ENCODE results near the gene CCDC38. TPM values are rescaled to one million over a fixed set of nuclear protein-coding genes. Genes with fewer than 3 reads are reported as not detected.
"Not testable (repeated sequence)": the region's sequence is repeated elsewhere in the genome, so short reads cannot be mapped to it uniquely, and the experiment has no call there.

CCDC38 gene
- total and polyA plus RNA-seq, 9 donors, result 0.09 to 0.47 (median 0.18) TPM; not detected in 2

DNA sequence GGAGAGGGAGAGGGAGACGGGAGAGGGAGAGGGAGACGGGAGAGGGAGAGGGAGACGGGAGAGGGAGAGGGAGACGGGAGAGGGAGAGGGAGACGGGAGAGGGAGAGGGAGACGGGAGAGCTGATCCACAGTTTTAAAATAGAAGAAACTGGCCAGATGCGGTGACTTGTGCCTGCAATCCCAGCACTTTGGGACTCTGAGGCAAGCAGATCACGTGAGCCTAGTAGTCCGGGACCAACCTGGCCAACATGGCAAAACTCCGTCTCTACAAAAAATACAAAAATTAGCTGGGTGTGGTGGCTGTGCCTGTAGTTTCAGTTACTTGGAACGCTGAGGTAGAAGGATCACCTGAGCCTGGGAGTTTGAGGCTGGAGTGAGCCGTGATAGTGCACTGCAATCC lies 100.0 kb downstream of the CCDC38 start:
- not testable (repeated sequence) for H3K9me3 ChIP-seq (replicated peaks; ENCODE audit: control insufficient read depth, low read depth, low read length); H3K4me1 ChIP-seq (ENCODE audit: control insufficient read depth, insufficient read depth, low read length); H3K27ac ChIP-seq (ENCODE audit: low read length); DNase-seq; H3K4me3 ChIP-seq (ENCODE audit: low read length); H3K36me3 ChIP-seq (ENCODE audit: control insufficient read depth, insufficient read depth, low read length); H3K27me3 ChIP-seq (ENCODE audit: control insufficient read depth, insufficient read depth, low read length)
- WGBS (ENCODE audit: insufficient coverage), result no CpG with 5 or more reads among the region's 12 CpGs

- Histone ChIP-seq H3K27me3 (ENCODE audit: control insufficient read depth, insufficient read depth, low read length) (no peaks in the 10 kb centered on the region), H3K4me3 (ENCODE audit: low read length) (no peak overlapping the region), H3K27ac (ENCODE audit: low read length) (no peak overlapping the region), H3K9me3 (replicated peaks; ENCODE audit: control insufficient read depth, low read depth, low read length) (no peaks in the 10 kb centered on the region), H3K36me3 (ENCODE audit: control insufficient read depth, insufficient read depth, low read length) (no peaks in the 10 kb centered on the region), H3K4me1 (ENCODE audit: control insufficient read depth, insufficient read depth, low read length) (peaks cover 8% of the 10 kb centered on the region)
- DNase-seq, result peak; percentile 16
- WGBS (ENCODE audit: insufficient coverage), result 10% methylated on average over 9 of the region's 11 CpGs
These were observed 104.3 kb downstream of the CCDC38 start for GRCh38 chr12:95838125-95838524.

- Histone ChIP-seq H3K36me3 (ENCODE audit: control insufficient read depth, insufficient read depth, low read length) (no peaks in the 10 kb centered on the region), H3K9me3 (replicated peaks; ENCODE audit: control insufficient read depth, low read depth, low read length) (no peaks in the 10 kb centered on the region), H3K4me1 (ENCODE audit: control insufficient read depth, insufficient read depth, low read length) (peaks cover 8% of the 10 kb centered on the region), H3K27me3 (ENCODE audit: control insufficient read depth, insufficient read depth, low read length) (no peaks in the 10 kb centered on the region), H3K27ac (ENCODE audit: low read length) (no peak overlapping the region), H3K4me3 (ENCODE audit: low read length) (no peak overlapping the region)
- no peak for DNase-seq
- 38% methylated on average over 9 of the region's 10 CpGs for WGBS (ENCODE audit: insufficient coverage)
These were observed 105.0 kb downstream of the CCDC38 start for GRCh38 chr12:95837240-95838038.

GRCh38 chr12:95836630-95837239 lies 105.7 kb downstream of the CCDC38 start:
- H3K27ac ChIP-seq (ENCODE audit: low read length), result no peak overlapping the region
- no peaks in the 10 kb centered on the region for H3K36me3 ChIP-seq (ENCODE audit: control insufficient read depth, insufficient read depth, low read length)
- peaks cover 8% of the 10 kb centered on the region for H3K4me1 ChIP-seq (ENCODE audit: control insufficient read depth, insufficient read depth, low read length)
- peak; percentile 21 for DNase-seq
- H3K9me3 ChIP-seq (replicated peaks; ENCODE audit: control insufficient read depth, low read depth, low read length), result no peaks in the 10 kb centered on the region
- H3K27me3 ChIP-seq (ENCODE audit: control insufficient read depth, insufficient read depth, low read length), result no peaks in the 10 kb centered on the region
- 0% methylated on average over 1 of the region's 1 CpG for WGBS (ENCODE audit: insufficient coverage)
- H3K4me3 ChIP-seq (ENCODE audit: low read length), result no peak overlapping the region

- Histone ChIP-seq H3K4me1 (ENCODE audit: control insufficient read depth, insufficient read depth, low read length) (peaks cover 8% of the 10 kb centered on the region), H3K27ac (ENCODE audit: low read length) (no peak overlapping the region), H3K4me3 (ENCODE audit: low read length) (no peak overlapping the region), H3K36me3 (ENCODE audit: control insufficient read depth, insufficient read depth, low read length) (no peaks in the 10 kb centered on the region), H3K27me3 (ENCODE audit: control insufficient read depth, insufficient read depth, low read length) (no peaks in the 10 kb centered on the region), H3K9me3 (replicated peaks; ENCODE audit: control insufficient read depth, low read depth, low read length) (no peaks in the 10 kb centered on the region)
- peak; percentile 32 for DNase-seq
- no CpG with 5 or more reads among the region's 3 CpGs for WGBS (ENCODE audit: insufficient coverage)
These were observed 106.2 kb downstream of the CCDC38 start for GRCh38 chr12:95836185-95836609.

DNA sequence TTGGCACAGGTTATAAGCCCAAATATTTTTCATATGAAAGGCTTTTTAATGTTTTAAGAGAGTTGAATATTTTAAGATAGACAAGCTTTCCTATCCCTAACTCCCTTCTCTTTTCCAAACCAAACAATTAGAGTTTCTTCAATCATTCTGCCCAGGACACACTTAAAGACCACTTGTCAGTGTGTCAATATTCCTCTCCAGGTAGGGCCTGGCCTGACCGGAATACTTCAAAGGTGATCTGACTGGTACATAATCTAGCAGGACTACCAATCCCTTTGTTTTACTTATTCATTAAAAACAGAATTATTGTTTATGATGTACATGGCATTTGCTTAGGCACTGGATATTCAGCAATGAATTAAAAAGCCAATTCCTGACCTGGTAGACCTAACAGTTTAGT lies 107.8 kb downstream of the CCDC38 start:
- Histone ChIP-seq H3K9me3 (replicated peaks; ENCODE audit: control insufficient read depth, low read depth, low read length) (no peaks in the 10 kb centered on the region), H3K36me3 (ENCODE audit: control insufficient read depth, insufficient read depth, low read length) (no peaks in the 10 kb centered on the region), H3K4me3 (ENCODE audit: low read length) (no peak overlapping the region), H3K4me1 (ENCODE audit: control insufficient read depth, insufficient read depth, low read length) (peaks cover 8% of the 10 kb centered on the region), H3K27me3 (ENCODE audit: control insufficient read depth, insufficient read depth, low read length) (no peaks in the 10 kb centered on the region), H3K27ac (ENCODE audit: low read length) (no peak overlapping the region)
- WGBS (ENCODE audit: insufficient coverage), result no CpG with 5 or more reads among the region's 1 CpG
- no peak for DNase-seq

DNA sequence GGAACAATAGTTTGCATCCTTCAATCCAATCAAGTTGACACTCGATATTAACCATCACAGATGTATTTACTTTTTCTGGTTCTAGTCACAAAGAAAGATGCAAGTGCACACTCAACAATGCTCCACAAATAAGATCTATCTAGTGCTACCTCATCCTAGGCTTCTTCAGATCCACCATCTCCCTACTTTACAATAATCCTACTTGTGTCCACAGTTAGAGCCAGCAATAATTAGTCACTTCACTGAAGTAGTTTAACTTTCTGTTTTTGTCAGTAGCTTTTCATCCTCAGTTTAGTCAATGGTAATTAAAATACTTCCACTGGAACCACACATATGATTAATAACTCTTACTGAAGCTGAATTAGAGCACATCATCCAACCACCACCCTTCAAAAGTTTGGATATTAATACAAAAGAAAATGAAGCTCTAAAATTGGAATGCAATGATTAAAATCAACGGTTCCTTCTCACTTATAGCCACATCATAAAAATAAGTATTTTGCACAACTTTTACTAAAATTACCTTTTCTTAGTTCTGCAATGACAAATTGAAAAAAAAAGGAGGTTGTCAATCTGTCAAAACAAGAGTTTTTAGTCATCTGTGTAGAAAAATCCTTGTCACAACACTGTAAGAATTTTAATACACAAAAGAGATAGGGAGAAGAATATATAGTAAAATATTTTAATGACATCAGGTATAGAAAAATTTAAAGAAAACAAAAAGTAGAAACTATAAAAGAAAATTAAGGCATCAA lies 111.9 kb downstream of the CCDC38 start:
- Histone ChIP-seq H3K36me3 (ENCODE audit: control insufficient read depth, insufficient read depth, low read length) (no peaks in the 10 kb centered on the region), H3K9me3 (replicated peaks; ENCODE audit: control insufficient read depth, low read depth, low read length) (no peaks in the 10 kb centered on the region), H3K27ac (ENCODE audit: low read length) (no peak overlapping the region), H3K4me1 (ENCODE audit: control insufficient read depth, insufficient read depth, low read length) (no peaks in the 10 kb centered on the region), H3K4me3 (ENCODE audit: low read length) (no peak overlapping the region), H3K27me3 (ENCODE audit: control insufficient read depth, insufficient read depth, low read length) (no peaks in the 10 kb centered on the region)
- 77% methylated on average over 1 of the region's 2 CpGs for WGBS (ENCODE audit: insufficient coverage)
- no peak for DNase-seq

DNA sequence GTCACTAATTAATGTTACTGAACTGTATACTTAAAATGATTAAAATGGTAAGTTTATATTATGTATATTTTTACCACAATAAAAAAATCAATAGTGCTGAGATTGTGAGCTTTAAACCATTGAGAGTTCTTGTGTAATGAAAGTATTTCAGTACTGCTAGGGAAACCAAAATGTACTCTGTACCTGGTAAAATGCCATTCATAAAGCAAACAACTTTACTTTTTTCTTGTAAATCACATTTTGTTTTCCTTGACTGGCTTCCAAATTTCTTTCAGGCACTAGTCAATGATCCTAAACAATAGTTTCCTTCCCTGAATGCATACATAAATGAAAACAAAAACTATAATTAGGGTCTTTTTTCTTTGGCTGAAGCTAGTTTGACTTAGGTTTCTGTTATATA lies 113.0 kb downstream of the CCDC38 start:
- no peak for DNase-seq
- Histone ChIP-seq H3K27me3 (ENCODE audit: control insufficient read depth, insufficient read depth, low read length) (no peaks in the 10 kb centered on the region), H3K9me3 (replicated peaks; ENCODE audit: control insufficient read depth, low read depth, low read length) (no peaks in the 10 kb centered on the region), H3K36me3 (ENCODE audit: control insufficient read depth, insufficient read depth, low read length) (no peaks in the 10 kb centered on the region), H3K4me1 (ENCODE audit: control insufficient read depth, insufficient read depth, low read length) (no peaks in the 10 kb centered on the region), H3K27ac (ENCODE audit: low read length) (no peak overlapping the region), H3K4me3 (ENCODE audit: low read length) (no peak overlapping the region)

- no CpG with 5 or more reads among the region's 1 CpG for WGBS (ENCODE audit: insufficient coverage)
- Histone ChIP-seq H3K9me3 (replicated peaks; ENCODE audit: control insufficient read depth, low read depth, low read length) (no peaks in the 10 kb centered on the region), H3K27me3 (ENCODE audit: control insufficient read depth, insufficient read depth, low read length) (no peaks in the 10 kb centered on the region), H3K27ac (ENCODE audit: low read length) (no peak overlapping the region), H3K4me3 (ENCODE audit: low read length) (no peak overlapping the region), H3K4me1 (ENCODE audit: control insufficient read depth, insufficient read depth, low read length) (no peaks in the 10 kb centered on the region), H3K36me3 (ENCODE audit: control insufficient read depth, insufficient read depth, low read length) (no peaks in the 10 kb centered on the region)
- DNase-seq, result peak; percentile 37
These were observed 122.2 kb downstream of the CCDC38 start for GRCh38 chr12:95820096-95820703.
